Astrocyte (in vitro differentiated cells and primary cell): Measurements from ENCODE around the gene DFFB. TPM values are rescaled to one million over a fixed set of nuclear protein-coding genes. Genes with fewer than 3 reads are reported as not detected.

Experiments
- DNase-seq: peaks from one replicate; pipeline ENCODE4 v3.0.0-alpha.2; 2010; ENCODE audit warnings: low read depth
- FAIRE-seq: peaks from 2 replicates; lab custom pipeline; 2011; peaks lifted over from hg19 to GRCh38; lab: Jason Lieb, UNC
- H2AFZ ChIP-seq: 2 replicates; pipeline ENCODE4 v1.6.0; 2012; ENCODE audit warnings: low read depth, low read length, inconsistent platforms
- H3K27ac ChIP-seq: 2 replicates; pipeline ENCODE4 v1.5.1; 2011; ENCODE audit warnings: low read depth, low read length, inconsistent platforms
- H3K27me3 ChIP-seq: 2 replicates; pipeline ENCODE4 v1.6.0; 2011; ENCODE audit warnings: low read length, inconsistent platforms; ENCODE audit not compliant: insufficient read depth
- H3K36me3 ChIP-seq: 2 replicates; pipeline ENCODE4 v1.5.1; 2011; ENCODE audit warnings: low read length, inconsistent platforms; ENCODE audit not compliant: insufficient read depth
- H3K4me1 ChIP-seq: 2 replicates; pipeline ENCODE4 v1.5.1; 2011; ENCODE audit warnings: low read length, inconsistent platforms; ENCODE audit not compliant: insufficient read depth
- H3K4me2 ChIP-seq: 2 replicates; pipeline ENCODE4 v1.6.0; 2012; ENCODE audit warnings: low read length, inconsistent platforms
- H3K4me3 ChIP-seq: 2 replicates; pipeline ENCODE4 v1.5.1; 2011; ENCODE audit warnings: low read depth, mild to moderate bottlenecking, low read length, inconsistent platforms; ENCODE audit not compliant: insufficient read depth
- H3K79me2 ChIP-seq: 2 replicates; pipeline ENCODE4 v1.6.0; 2012; ENCODE audit warnings: mild to moderate bottlenecking, low read length, inconsistent platforms; ENCODE audit not compliant: insufficient read depth
- H3K9ac ChIP-seq: 2 replicates; pipeline ENCODE4 v1.6.0; 2012; ENCODE audit warnings: mild to moderate bottlenecking, low read length, inconsistent platforms
- H3K9me3 ChIP-seq: 2 replicates; pipeline ENCODE4 v1.5.1; 2012; ENCODE audit warnings: low read depth, mild to moderate bottlenecking, low read length, inconsistent platforms; ENCODE audit not compliant: insufficient read depth
- H4K20me1 ChIP-seq: 2 replicates; pipeline ENCODE4 v1.6.0; 2012; ENCODE audit warnings: low read length, inconsistent platforms; ENCODE audit not compliant: insufficient read depth
- H3K27ac Mint-ChIP-seq: one replicate; pipeline ENCODE4 v1.8.0; 2021; ENCODE audit warnings: mild to moderate bottlenecking, mixed read lengths; ENCODE audit not compliant: unreplicated experiment
- H3K27me3 Mint-ChIP-seq: one replicate; pipeline ENCODE4 v1.8.0; 2021; ENCODE audit warnings: low read depth, mixed read lengths; ENCODE audit not compliant: unreplicated experiment
- H3K36me3 Mint-ChIP-seq: one replicate; pipeline ENCODE4 v1.8.0; 2021; ENCODE audit warnings: low read depth, mixed read lengths; ENCODE audit not compliant: unreplicated experiment
- H3K4me1 Mint-ChIP-seq: one replicate; pipeline ENCODE4 v1.8.0; 2021; ENCODE audit warnings: low read depth, mixed read lengths; ENCODE audit not compliant: unreplicated experiment
- H3K4me3 Mint-ChIP-seq: one replicate; pipeline ENCODE4 v1.8.0; 2021; ENCODE audit warnings: mild to moderate bottlenecking, moderate library complexity, mixed read lengths; ENCODE audit not compliant: unreplicated experiment
- H3K9me3 Mint-ChIP-seq: one replicate; pipeline ENCODE4 v1.8.0; 2021; ENCODE audit warnings: mild to moderate bottlenecking, mixed read lengths; ENCODE audit not compliant: unreplicated experiment
- EZH2 ChIP-seq: IDR thresholded peaks from 2 replicates; pipeline ENCODE4 v1.6.1; 2012; ENCODE audit warnings: mild to moderate bottlenecking, low read length, inconsistent platforms; ENCODE audit not compliant: insufficient read depth
- total RNA-seq: library from RNA; stranded (reverse); gene quantifications from 2 replicates; pipeline ENCODE4 v1.2.1, GENCODE V29; 2021
- TF ChIP-seq, protein P1 (sequence below): IDR thresholded peaks from 2 replicates; pipeline ENCODE4 v1.5.1; 2011; ENCODE audit warnings: low read depth, mild to moderate bottlenecking, inconsistent platforms, low read length, moderate library complexity; ENCODE audit not compliant: insufficient read depth

The DFFB gene
- total RNA-seq, 1 donor from 2014 or later = 7.4 TPM

DNA sequence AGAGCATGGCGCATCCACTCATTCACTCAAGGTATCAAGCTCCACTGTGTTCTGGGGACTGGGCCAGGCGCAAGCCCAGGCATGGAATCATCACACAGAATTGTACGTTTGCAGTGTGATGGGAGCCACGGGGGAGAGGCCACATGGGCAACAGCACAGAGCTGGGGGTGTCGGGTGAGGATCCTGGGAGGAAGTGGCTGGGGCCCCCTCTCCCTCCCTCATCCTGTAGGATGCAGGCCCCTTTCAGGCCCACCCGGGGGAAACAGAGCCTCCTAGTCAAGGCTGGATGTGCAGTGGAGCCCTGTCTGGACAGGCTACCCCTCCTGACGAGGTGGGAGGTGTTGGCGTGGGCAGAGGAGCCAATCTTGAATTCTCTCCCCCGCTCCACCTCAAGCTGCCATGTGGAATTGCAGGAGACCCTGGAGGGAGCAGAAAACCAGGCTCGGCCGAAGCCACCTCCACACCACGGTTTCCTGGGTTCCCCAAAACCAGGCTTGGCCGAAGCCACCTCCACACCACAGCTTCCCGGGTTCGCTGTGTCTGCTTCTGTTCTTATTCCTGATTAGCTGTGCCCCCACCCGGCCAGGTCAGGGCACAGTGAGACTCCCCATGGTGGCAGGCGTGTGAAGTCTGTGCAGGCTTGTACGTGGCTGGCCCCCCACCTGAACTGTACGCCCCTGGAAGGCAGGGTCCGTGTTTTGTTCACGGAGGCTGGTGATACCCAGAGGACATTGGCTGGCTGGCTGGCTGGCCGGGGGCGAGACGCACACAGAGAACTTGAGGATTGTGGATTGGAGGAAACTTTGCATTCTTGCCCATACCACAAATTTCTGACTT, 46.9 kb downstream of the DFFB start:
- peaks cover 3% of the 10 kb centered on the region for H4K20me1 ChIP-seq
- no peak for DNase-seq
- H2AFZ ChIP-seq = no peak overlapping the region
- H3K9ac ChIP-seq = no peak overlapping the region
- peaks cover 10% of the 10 kb centered on the region for H3K79me2 ChIP-seq
- H3K4me1 ChIP-seq = peaks cover 2% of the 10 kb centered on the region
- H3K27me3 ChIP-seq = no peaks in the 10 kb centered on the region
- Mint-ChIP-seq H3K27me3 (peaks cover 13% of the 10 kb centered on the region), H3K36me3 (peaks cover 6% of the 10 kb centered on the region), H3K4me1 (peaks cover 6% of the 10 kb centered on the region), H3K4me3 (no peak overlapping the region), H3K27ac (no peak overlapping the region), H3K9me3 (no peaks in the 10 kb centered on the region)
- no peaks in the 10 kb centered on the region for H3K9me3 ChIP-seq
- no peaks in the 10 kb centered on the region for H3K36me3 ChIP-seq
- H3K4me3 ChIP-seq = no peak overlapping the region
- no peak for FAIRE-seq
- no peak for TF ChIP-seq EZH2
- TF ChIP-seq, protein P1, sequence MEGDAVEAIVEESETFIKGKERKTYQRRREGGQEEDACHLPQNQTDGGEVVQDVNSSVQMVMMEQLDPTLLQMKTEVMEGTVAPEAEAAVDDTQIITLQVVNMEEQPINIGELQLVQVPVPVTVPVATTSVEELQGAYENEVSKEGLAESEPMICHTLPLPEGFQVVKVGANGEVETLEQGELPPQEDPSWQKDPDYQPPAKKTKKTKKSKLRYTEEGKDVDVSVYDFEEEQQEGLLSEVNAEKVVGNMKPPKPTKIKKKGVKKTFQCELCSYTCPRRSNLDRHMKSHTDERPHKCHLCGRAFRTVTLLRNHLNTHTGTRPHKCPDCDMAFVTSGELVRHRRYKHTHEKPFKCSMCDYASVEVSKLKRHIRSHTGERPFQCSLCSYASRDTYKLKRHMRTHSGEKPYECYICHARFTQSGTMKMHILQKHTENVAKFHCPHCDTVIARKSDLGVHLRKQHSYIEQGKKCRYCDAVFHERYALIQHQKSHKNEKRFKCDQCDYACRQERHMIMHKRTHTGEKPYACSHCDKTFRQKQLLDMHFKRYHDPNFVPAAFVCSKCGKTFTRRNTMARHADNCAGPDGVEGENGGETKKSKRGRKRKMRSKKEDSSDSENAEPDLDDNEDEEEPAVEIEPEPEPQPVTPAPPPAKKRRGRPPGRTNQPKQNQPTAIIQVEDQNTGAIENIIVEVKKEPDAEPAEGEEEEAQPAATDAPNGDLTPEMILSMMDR = no peak
- no peak overlapping the region for H3K4me2 ChIP-seq
- no peak overlapping the region for H3K27ac ChIP-seq

DNA sequence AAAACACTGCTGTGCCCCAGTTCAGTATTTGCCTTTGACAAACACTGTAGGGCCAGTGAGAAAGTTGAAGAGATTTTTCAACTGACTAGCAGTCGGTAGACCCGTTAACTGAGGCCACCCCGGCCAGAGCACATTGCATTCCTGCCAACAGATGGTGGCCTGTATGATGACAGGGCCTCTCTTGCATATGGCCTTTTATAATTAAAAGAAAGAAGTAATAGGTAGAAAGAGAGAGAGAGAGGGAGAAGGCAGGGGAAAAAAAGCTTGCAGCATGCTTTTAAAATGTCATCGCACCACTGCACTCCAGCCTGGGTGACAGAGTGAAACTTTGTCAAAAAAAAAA, 47.5 kb downstream of the DFFB start:
- Histone ChIP-seq H3K4me2 (no peak overlapping the region), H3K9ac (no peak overlapping the region), H3K9me3 (no peaks in the 10 kb centered on the region), H3K79me2 (peaks cover 4% of the 10 kb centered on the region), H2AFZ (no peak overlapping the region), H3K4me3 (no peak overlapping the region), H3K27ac (no peak overlapping the region), H3K27me3 (peaks cover 2% of the 10 kb centered on the region), H3K4me1 (no peaks in the 10 kb centered on the region), H4K20me1 (no peaks in the 10 kb centered on the region), H3K36me3 (no peaks in the 10 kb centered on the region)
- no peaks in the 10 kb centered on the region for H3K9me3 Mint-ChIP-seq
- no peak for DNase-seq
- no peak for TF ChIP-seq EZH2
- TF ChIP-seq, protein P1 = no peak
- H3K36me3 Mint-ChIP-seq = peaks cover 6% of the 10 kb centered on the region
- no peak for FAIRE-seq
- peaks cover 17% of the 10 kb centered on the region for H3K27me3 Mint-ChIP-seq
- H3K4me1 Mint-ChIP-seq = peaks cover 6% of the 10 kb centered on the region
- H3K27ac Mint-ChIP-seq = no peak overlapping the region
- H3K4me3 Mint-ChIP-seq = no peak overlapping the region
